Stimulated activated CD8-positive, alpha-beta memory T cell treated with anti-CD3 and anti-CD28 coated beads, Interleukin-4, amount 100 ng/mL, for 24 hours (primary cell): ENCODE data around the gene IWS1.
"Not testable (repeated sequence)": the region's sequence is repeated elsewhere in the genome, so short reads cannot be mapped to it uniquely, and the experiment has no call there.

Source experiments
- DNase-seq: peaks from one replicate; pipeline ENCODE4 v3.0.0-alpha.2; 2020; ENCODE audit warnings: low read depth

Gene IWS1

DNA sequence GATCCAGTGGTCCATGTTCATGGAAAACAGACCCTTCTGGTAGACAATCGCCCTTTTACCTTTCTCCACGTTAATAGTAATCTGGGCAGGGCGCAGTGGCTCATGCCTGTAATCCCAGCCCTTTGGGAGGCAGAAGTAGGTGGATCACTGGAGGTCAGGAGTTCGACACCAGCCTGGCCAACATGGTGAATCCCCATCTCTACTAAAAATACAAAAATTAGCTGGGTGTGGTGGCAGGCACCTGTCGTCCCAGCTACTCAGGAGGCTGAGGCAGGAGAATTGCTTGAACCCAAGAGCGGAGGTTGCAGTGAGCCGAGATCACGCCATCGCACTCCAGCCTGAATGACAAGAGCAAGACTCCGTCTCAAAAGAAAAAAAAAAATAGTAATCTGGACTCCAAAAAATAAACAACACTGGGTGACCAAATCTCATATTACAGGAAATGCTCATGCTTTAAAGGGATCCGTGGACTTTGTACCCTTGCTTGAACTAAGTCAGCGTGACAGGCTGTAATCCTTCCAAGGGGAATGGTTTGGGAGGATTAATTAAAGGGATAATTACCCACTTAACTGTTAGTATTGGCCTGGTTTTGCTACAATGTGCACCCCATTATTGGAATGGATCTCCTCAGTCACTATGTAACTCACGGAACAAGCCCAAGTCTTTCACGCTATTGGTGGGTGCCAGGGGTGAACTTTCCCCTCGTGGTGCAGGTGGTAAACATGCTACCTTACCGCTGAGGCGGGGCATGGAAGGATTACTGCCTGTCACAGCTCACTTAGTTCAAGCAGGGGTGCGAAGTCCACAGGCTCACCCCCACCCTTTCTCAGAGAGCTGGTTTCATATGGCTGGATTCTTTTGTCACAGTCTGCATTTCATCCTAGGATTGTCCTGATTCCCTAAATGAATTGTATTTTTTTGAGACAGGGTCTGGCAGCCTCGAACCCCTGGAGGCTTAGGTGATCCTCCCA lies 71.4 kb downstream of the IWS1 start:
- DNase-seq = no peak

DNA sequence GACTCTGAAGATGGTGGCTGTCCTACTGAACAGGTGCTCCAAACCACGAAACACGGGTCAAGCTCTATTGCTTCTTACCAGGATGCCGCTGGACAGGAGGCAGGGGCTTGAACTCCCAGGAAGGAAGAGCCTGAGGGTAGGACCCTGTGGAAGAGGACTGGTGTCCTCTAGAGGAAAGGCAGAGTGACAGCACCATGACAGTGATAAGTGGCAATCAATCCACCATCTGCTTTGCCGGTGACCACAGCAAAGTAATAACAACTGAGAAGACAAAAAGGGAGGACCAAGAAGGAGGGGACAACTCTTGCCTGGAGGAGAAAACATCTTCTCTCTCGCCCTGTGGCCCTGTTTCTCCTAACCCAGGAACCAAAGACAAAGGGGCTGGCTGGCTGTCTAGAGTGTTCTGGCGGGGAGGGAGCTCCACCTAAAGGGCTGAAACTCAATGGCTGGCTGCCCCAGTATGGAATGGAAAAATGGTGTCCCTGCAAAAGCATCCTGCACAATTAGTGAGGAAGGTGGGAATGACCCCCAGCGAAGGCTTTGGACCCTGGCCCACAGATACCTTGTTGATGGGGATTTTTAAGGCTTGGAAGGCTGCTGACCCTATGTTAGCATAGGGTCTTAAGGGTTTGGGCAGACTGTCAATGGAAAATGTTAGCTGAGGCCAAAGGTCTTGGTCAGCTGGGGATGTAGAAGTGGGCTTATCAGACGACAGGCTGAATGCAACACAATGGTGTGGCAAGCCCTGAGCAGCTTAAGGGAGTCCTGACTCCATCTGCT lies 72.7 kb downstream of the IWS1 start:
- DNase-seq = no peak

DNA sequence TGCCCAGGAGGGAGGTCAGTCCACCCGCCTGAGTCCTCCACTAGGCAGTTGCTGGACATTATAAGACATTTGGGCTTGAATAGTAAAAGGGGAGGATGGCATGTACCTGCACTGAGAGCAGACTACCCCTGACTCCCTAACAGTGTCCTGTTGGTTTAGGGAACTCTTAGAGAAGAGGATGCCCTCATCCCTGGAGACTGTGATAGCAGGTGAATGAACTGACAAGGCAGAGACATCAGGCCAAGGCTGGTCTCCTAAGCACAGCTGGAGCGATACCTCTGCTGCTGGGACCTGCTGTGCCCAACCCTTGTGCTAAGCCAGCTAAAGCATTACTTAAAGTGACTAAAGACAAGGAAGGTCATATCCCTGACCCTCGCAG lies 73.3 kb downstream of the IWS1 start:
- no peak for DNase-seq

DNA sequence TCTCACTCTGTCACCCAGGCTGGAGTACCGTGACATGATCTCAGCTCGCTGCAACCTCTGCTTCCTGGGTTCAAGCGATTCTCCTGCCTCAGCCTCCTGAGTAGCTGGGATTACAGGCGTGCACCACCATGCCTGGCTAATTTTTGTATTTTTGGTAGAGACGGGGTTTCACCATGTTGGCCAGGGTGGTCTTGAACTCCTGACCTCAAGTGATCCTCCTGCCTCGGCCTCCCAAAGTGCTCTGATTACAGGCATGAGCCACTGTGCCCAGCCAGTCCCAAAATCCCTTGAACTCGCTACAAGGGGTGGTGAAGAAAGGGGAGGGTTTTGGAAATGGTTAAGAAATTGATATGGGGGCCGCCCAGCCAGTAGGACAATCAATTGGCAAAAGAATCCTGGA lies 73.9 kb downstream of the IWS1 start:
- DNase-seq = not testable (repeated sequence)

DNA sequence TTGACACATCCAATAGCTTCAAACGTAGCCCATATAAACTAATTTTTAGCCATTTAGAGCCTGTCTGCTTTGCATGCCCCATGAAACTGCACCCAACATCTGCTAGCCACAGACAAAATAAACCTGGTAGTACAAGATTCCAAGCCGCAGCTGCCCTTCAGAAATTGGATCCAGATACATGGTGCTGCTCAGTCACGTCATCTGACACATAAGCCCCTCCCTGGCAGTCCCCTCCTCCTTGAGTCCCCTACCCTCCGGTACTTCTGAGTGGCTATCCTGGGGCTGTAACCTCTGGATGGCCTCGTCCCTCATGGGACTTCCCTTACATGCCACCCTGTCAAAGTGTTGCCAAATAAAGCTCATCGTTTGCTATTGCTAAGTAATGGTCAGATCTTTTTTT lies 74.3 kb downstream of the IWS1 start:
- no peak for DNase-seq

DNA sequence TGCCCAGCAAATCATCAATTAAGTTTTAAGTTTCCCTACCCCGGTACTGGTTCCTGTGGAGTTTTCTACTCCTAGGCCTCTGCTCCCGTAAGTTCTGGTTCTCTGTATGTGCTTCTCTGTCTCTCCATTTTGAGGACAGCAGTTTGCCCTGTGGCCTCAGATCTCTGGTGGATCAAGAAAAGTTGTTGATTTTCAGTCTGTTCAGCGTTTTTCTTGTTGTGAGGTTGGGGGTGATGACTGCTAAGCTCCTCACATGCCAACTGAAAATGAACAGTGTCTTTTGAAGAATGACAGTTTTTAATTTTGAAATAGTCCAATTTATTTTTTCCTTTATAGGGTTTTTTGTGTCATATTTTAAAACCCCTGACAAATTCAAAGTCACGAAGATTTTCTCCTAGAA lies 76.4 kb downstream of the IWS1 start:
- no peak for DNase-seq

DNA sequence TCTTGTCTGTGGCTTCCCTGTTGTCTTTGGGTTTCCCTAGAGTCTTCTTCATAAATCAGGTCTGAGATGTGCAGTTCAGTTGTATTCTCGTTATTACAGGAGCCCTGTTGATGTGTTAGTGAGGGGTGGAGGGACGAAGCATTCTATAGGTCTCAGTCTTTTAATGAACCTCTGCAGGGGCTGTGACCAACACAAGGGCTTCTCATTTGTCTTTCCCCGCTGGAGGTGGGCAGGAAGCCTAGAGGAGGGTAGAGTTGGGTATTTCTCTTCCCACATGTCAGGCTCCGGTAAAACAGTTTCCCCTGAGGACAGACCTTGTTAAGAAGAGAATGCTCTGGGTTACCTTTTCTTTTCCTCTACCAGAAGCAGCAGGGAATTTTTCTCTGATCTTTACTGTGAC lies 76.9 kb downstream of the IWS1 start:
- DNase-seq = no peak

DNA sequence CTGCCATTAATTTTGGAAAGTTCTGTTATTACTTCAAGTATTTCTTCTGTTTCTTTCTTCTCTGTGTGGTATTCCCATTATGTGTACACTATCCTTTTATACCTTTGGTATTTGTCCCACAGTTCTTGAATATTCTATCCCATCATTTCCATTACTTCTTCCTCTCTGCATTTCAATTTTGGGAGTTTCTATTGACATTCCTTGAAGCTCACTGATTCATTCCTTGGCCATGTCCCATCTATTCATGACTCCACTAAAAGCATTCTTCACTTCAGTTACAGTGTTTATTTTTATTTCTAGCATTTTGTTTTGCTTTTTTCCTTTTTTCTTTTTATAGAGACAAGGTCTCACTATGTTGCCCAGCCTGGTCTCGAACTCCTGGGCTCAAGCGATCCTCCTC lies 77.8 kb downstream of the IWS1 start:
- DNase-seq = no peak

DNA sequence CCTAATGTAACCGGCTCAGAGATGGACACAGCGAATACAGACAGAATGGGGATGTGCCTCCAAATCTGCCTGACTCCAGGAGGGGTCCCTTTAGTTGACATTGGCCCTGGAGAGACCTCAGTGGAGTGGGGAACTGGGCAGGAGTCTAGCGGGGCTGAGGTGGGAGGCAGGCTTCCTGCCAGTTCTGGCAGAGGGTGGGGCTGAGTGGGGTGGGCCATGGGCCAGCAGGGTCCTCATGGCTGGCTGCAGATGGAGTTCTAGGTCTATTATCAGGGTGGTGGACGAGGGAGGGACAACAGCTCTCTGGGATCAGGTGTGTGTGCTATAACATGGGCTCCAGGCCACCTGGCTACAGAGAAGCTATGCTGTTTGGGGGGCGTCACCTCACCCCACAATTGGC lies 86.9 kb downstream of the IWS1 start:
- DNase-seq = no peak

DNA sequence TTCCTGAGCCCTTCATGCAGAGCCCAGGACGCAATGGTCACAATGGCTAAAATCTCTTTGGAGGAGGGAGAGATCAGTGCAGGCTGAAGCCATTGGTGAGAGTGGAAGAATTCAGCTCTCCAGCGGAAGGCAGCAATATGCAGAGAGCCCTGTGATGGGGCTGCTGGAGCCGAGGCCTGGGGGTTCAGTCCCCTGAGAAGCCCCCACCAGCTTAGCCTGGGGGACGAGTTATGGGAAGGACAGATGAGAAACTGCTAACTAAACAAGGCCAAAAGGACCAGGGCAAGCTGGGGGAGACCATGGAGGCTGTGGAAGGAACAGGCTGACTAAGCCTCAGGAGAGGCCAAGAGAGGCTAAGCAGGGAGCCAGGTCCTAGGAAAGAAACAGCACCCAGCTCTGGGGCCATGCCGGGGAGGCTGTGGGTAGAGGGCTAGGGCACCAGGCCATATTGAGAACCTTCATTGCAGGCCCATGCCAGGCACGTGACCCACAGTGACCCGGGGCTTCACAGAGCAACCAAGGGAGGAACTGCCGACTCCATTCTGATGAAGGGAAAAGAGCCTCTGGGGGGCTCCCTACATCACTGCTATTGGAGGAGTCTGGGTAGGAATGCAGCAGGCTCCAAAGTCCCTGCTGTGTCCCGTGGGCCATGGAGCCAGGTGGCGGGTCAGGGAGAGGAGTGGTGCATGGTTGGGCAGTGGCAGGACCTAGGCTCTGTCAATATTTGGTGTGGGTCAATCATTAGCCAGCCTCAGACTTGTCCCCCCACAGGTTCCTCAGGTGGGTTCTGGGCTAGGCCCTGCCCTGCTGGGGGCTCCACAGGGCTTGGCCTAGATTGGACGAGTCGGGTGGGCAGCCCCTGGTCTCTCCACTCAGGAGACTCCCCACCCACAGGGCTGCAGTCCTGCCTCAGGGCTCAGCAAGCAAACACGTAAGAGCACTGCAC lies 88.2 kb downstream of the IWS1 start:
- no peak for DNase-seq

DNA sequence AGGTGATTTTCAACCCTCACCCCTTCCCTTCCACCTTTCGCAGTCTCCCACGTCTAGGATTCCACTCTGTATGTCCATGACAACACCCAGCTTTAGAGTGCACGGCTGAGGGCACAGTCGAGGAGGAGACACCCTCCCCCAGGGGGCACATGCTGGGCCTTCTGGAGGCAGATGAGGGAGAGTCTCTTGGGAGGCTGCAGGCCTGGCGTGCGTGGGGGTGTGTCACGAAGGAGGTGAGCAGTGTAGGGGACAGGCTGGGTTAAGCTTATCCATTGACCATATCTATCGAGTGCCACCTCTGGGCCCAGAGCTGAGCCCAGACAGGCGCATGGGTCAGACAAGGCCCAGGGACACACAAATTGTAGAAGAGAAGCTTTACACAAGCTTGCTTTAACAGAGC lies 89.2 kb downstream of the IWS1 start:
- no peak for DNase-seq

DNA sequence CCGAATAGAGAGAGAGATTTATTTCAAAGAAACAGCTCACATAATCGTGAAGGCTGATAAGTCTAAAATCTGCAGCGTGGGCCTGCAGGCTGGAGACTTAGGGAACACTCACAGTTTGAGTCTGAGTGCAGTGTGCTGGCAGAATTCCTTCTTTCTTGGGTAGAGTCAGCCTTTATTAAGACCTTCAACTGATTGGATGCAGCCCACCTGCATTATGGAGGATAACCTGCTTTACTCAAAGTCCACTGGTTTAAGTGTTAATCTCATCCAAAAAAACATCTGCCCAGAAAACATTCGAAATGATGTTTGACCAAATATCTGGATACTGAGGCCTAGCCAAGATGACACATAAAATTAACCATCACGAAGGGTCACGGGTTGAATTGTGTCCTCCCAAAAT lies 91.8 kb downstream of the IWS1 start:
- DNase-seq = no peak

DNA sequence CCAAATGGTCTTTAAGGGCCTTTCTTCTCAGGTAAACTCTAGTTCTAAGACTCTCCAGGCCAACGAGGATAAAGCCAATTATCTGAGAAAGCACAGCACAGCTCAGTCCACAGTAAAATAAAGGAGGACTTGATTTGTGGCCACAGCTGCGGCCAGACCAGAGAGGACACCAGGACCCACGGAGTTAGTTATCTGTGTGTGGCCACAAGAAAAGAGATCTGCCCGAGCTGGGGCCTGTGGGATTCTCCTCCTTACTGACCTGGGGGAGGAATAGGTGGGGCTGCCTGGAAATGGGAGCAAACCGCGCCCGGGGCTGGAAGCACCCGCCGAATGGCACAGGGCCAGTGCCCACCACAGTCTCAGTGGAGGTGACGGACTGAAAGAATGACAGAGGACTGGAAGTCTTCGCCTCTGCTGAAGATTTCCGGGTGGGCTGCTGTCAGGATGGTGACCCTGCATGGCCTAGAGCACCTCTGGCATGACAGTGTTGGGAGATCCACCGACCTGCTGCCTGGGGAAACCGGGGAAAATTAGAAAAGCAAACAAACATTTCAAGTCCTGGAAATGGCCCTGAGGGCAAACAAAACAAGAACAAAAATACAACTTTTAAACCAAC lies 94.8 kb downstream of the IWS1 start:
- DNase-seq = no peak
